Ovary (tissue), 3 donors: ENCODE results near the gene TTC28.

Source experiments
- CTCF ChIP-seq, 3 donors: fragments of 450-650 bp in 2 of 3; fragments of 200-600 bp in 1 of 3; IDR thresholded peaks; one replicate each; pipeline versions ENCODE4 v1.5.1 to v1.8.0; 2016 to 2022; ENCODE audit warnings: antibody characterized with exemption in 3 of 3, mild to moderate bottlenecking in 1 of 3
- POLR2A ChIP-seq: fragments of 450-650 bp; IDR thresholded peaks from one replicate; pipeline ENCODE4 v1.6.1; 2017; ENCODE audit warnings: antibody characterized with exemption, mild to moderate bottlenecking, moderate library complexity
- donor health status: DM: no; HTN: no; CAD: no.

- TF ChIP-seq CTCF (IDR thresholded peaks at IDR 0.05), result no peak
- no peak for TF ChIP-seq POLR2A
Measured at GRCh38 chr22:28544431-28544868, 135.2 kb downstream of the TTC28 start.
